COLO668 (cell line): ENCODE measurements around the gene PDCD1LG2.
"Not testable (repeated sequence)": the region's sequence is repeated elsewhere in the genome, so short reads cannot be mapped to it uniquely, and the experiment has no call there.

Source experiments
- DNase-seq: peaks from one replicate; lab custom pipeline; 2025; ENCODE audit not compliant: unreplicated experiment; lab: John Stamatoyannopoulos, UW

PDCD1LG2 gene

GRCh38 chr9:5493679-5494511, 16.4 kb upstream of the PDCD1LG2 start:
- no peak for DNase-seq

GRCh38 chr9:5494765-5495164, 15.6 kb upstream of the PDCD1LG2 start:
- DNase-seq = not testable (repeated sequence)

GRCh38 chr9:5499157-5499556, 11.2 kb upstream of the PDCD1LG2 start:
- no peak for DNase-seq

- no peak for DNase-seq
These were observed 10.4 kb upstream of the PDCD1LG2 start for GRCh38 chr9:5499889-5500398.

GRCh38 chr9:5500441-5501235, 9.7 kb upstream of the PDCD1LG2 start:
- no peak for DNase-seq

GRCh38 chr9:5502553-5502952, 7.8 kb upstream of the PDCD1LG2 start:
- no peak for DNase-seq

- no peak for DNase-seq
These were observed 758 bp upstream of the PDCD1LG2 start for GRCh38 chr9:5509573-5509972.

GRCh38 chr9:5510989-5511388, 658 bp downstream of the PDCD1LG2 start:
- DNase-seq = no peak

- no peak for DNase-seq
These were observed 1.1 kb downstream of the PDCD1LG2 start for GRCh38 chr9:5511476-5511875.

- DNase-seq = no peak
These were observed 1.7 kb downstream of the PDCD1LG2 start for GRCh38 chr9:5511935-5512580.

GRCh38 chr9:5512658-5513452, 2.5 kb downstream of the PDCD1LG2 start:
- DNase-seq = no peak

GRCh38 chr9:5513966-5514616, 3.8 kb downstream of the PDCD1LG2 start:
- no peak for DNase-seq

- no peak for DNase-seq
These were observed 4.4 kb downstream of the PDCD1LG2 start for GRCh38 chr9:5514617-5515260.

- DNase-seq = no peak
These were observed 4.9 kb downstream of the PDCD1LG2 start for GRCh38 chr9:5515261-5515650.

GRCh38 chr9:5516453-5517220, 6.3 kb downstream of the PDCD1LG2 start:
- DNase-seq = no peak

- no peak for DNase-seq
These were observed 8.0 kb downstream of the PDCD1LG2 start for GRCh38 chr9:5518171-5518936.

GRCh38 chr9:5518937-5519319, 8.6 kb downstream of the PDCD1LG2 start:
- no peak for DNase-seq

GRCh38 chr9:5524090-5524489, 13.8 kb downstream of the PDCD1LG2 start:
- no peak for DNase-seq
